Choroid plexus epithelial cell (primary cell): ENCODE results near the gene NAA30.
A peak's percentile ranks its signal among the peaks of the same experiment; 100 is the strongest.

Experiments
- DNase-seq: peaks from one replicate; pipeline ENCODE4 v3.0.0-alpha.2; 2010; ENCODE audit warnings: low read depth
- H3K4me3 ChIP-seq: 2 replicates; pipeline ENCODE4 v1.5.1; 2011; ENCODE audit warnings: low read depth, mild to moderate bottlenecking, control low read depth, low read length, moderate library complexity
- TF ChIP-seq, protein P1 (sequence below): conservative IDR thresholded peaks from 2 replicates; pipeline ENCODE4 v1.5.1; 2011; ENCODE audit warnings: low read depth, mild to moderate bottlenecking, control low read depth, inconsistent platforms, low read length, moderate library complexity

The NAA30 gene

DNA sequence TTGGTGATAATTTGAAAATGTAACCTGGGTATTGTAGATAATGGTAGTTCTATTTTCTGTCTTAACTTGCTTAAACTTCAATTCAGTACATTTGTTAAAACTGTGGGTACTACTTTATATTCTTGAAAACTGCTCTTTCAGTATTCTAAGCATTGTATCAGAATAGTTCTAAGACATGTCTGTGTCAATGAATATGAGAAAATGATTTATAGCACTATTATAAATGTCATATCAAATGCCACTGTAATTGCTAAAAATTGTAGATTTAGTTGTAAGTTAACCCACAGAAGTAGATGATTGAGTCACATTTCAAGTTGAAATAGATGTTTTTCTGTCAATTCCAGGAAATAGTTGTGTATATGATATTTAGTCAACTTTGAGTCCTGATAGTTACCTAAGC, 2.4 kb downstream of the NAA30 start:
- peak overlapping the region; percentile 13 for H3K4me3 ChIP-seq
- DNase-seq = no peak
- TF ChIP-seq, protein P1, sequence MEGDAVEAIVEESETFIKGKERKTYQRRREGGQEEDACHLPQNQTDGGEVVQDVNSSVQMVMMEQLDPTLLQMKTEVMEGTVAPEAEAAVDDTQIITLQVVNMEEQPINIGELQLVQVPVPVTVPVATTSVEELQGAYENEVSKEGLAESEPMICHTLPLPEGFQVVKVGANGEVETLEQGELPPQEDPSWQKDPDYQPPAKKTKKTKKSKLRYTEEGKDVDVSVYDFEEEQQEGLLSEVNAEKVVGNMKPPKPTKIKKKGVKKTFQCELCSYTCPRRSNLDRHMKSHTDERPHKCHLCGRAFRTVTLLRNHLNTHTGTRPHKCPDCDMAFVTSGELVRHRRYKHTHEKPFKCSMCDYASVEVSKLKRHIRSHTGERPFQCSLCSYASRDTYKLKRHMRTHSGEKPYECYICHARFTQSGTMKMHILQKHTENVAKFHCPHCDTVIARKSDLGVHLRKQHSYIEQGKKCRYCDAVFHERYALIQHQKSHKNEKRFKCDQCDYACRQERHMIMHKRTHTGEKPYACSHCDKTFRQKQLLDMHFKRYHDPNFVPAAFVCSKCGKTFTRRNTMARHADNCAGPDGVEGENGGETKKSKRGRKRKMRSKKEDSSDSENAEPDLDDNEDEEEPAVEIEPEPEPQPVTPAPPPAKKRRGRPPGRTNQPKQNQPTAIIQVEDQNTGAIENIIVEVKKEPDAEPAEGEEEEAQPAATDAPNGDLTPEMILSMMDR = no peak

DNA sequence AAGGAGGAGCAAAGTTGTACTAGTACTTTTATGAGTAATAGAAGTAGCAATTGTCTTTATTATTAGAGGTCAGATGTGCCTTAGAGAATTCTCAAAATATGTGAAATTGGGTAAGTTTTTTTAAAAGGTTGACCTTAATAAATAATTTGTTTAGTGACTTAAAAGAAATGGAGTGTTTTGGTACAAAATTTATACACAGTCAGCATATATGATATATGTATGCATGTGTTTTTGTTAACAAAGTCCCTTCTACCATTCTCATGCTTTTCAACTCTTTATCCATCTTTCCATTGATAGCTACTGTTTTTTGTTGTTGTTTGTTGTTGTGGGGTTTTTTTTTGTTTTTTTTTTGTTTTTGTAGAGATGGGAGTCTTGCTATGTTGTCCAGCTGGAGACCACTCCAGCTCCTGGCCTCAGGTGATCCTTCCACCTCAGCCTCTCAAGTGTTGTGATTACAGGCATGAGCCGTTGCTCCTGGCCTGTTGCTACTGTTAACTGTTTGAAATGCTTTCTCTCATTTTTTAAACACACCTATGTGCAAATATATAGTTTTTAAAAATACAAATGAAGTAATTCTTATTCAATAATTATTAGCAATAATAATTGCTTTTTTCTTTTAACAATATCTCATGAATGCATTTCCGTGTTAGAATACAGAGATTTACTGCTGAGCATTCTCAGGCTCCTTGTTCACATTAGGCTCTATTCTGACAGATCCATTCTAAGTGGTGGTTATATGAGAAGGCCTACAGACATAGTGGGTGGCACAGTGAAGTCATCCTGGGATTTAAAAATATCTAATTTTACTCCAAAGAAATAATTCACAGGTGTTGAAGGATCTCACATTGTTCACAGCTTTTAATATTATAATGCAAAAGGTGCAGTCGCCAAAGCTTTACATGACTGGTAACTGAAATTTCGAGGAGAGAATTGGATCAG, 10.4 kb downstream of the NAA30 start:
- TF ChIP-seq, protein P1 = no peak
- H3K4me3 ChIP-seq = no peak overlapping the region
- DNase-seq = no peak

DNA sequence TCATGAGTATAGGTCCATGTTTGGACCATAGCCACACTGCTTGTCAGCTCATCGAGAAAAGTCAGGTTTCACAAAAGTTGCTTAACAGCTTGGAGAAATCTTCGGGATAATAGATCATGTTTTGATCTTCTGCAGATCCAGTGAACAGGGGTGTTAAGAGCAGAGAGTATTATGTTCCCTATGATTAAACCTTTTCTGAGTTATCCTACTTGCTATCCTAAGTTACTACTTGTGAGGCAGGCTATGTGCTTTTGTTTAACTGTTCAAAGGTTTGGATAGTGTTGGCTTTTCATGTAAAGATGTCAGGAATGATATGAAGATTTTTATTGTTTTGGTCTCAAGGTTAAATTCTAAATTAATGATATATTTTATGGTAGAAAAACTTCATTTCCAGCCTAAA, 11.1 kb downstream of the NAA30 start:
- DNase-seq = no peak
- no peak overlapping the region for H3K4me3 ChIP-seq
- TF ChIP-seq, protein P1 = no peak

DNA sequence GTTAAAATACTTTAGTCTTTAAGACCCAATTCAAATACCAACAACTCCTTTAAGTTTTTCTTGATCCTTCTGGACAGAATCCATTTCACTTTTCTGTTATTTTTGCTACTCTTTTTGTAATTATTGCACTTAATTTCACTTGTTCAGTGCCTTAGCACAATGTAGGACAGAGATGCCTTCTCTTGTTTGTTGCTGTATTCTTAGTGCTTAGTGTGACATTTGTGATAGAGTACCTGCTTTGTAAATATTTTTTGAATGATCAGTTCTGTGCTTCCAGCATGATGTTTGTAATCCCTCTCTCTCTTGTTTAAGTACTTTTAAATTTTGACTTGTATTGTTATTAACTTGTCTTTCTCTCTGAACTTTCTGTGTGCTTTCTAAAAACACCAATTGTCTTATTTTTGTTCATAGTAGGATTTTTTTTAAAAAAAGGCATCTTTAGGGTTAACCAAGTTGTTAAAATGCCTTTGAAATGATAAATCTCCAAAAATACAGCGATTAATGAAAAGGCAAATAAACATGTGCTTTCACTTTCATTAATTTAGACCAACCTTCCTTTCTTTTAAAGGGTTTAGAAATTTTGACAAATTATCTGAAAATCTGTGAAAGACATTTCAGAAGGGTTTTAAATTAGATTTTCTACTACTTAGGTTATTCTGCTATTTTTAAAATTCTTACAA, 11.9 kb downstream of the NAA30 start:
- no peak for DNase-seq
- TF ChIP-seq, protein P1 = no peak
- H3K4me3 ChIP-seq = no peak overlapping the region

- no peak overlapping the region for H3K4me3 ChIP-seq
- TF ChIP-seq, protein P1 = no peak
- no peak for DNase-seq
These were observed 13.1 kb downstream of the NAA30 start for GRCh38 chr14:57403521-57403864.

- no peak overlapping the region for H3K4me3 ChIP-seq
- DNase-seq = no peak
- TF ChIP-seq, protein P1 = no peak
These were observed 15.2 kb downstream of the NAA30 start for GRCh38 chr14:57405562-57405961.
